HTR-8/SVneo (cell line): Measurements from ENCODE around the gene S100P.
A peak's percentile ranks its signal among the peaks of the same experiment; 100 is the strongest.

ENCODE experiments used
- DNase-seq: peaks from one replicate; pipeline ENCODE4 v3.0.0; 2011; ENCODE audit warnings: low spot score, mixed read lengths; ENCODE audit not compliant: insufficient read length
- FAIRE-seq: peaks from 2 replicates; lab custom pipeline; 2011; peaks lifted over from hg19 to GRCh38; lab: Jason Lieb, UNC

S100P gene

DNA sequence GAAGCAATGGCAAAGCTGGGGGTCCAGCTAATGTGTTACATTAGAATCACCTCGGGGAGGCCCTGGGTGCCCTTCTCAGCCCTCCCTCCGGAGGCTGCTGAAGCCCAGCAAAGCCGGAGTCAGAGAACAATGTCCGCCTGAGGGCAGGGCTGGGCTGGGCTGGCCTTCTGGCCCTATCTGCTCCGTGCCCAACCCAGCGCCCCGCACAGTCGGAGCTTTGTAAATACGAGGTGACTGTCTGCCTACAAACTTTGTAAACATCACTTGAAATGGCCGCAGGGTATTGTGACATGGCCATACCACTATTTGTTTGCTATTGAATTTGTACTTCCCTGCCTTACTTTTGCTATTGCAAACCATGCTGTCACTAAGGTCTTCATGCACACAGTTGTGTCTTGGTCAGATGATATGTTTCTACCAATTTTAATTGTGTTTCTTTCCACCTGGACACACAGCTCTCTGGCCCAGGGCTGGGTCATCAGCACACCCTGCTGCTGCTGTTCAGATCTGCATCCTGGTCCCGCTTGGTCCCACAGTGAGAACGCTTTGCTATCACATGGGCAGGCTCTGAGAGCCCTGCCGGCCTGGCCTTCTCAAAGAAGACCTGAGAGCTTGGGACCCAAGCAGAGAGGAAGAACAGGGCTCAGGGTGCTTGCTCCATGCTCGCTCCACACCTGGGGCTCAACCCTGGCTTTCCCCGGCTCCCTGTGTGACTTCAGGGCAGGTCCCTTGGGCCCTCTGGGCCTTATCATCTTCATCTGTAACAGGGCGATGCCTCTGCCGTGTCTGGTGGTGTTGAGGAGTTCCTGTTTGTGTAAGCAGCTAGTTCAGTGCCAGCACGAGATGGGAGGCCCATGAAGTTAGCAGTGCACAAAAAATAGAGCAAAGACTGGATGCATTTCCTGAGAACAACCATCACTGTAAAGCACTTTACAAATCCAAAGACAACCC, 2.3 kb downstream of the S100P start:
- DNase-seq (no peak), FAIRE-seq (no peak)

DNA sequence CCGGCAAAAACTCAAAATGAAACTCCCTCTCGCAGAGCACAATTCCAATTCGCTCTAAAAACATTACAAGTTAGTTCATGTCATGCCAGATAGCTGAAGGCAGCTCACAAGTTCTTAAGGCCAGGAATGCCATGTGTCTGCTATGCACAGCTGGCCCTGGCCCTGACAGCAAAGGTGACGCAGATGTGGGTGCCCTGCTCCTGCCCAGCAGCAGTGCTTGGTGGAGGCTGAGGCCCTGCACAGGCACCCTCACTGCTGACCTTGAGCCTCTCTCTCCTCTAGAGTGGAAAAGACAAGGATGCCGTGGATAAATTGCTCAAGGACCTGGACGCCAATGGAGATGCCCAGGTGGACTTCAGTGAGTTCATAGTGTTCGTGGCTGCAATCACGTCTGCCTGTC, 2.9 kb downstream of the S100P start:
- DNase-seq = no peak
- FAIRE-seq = no peak

DNA sequence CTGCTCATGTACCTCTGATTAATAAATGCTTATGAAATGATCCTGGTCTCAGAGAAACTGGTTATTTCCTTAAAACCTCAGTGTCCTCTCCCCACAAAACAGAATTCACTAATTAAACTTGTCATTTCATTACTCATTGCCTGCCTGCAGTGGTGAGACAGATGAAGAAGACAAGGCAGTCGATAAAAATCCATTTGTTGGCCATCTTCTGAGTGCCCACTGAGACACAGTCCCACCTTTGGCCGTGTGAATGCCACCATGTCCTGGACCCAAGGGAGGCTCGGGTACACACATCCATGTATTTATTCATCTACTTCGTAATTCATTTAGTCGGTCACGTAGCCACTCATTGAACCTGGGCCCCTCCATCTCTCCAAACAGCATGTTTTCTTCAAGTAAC, 3.5 kb downstream of the S100P start:
- no peak for FAIRE-seq
- no peak for DNase-seq

DNA sequence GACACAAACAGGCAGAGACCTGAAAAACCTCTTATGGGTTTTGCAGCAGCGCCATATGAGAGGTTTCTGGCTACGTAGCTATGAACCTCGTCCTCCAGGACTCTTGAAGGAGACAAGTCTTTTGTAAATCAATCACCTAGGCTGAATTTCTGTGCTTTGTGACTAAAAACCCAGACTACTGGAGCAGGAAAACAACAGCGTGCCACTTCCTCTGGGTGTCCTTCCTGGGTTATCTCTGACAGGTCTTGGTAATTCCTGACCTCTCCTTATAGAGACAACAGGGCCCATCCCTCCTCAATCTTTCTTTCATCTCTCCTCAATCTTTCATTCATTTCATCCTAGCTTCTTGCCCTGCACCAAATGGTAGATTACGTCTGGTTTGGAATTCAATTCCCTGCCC, 5.7 kb downstream of the S100P start:
- DNase-seq = no peak

DNA sequence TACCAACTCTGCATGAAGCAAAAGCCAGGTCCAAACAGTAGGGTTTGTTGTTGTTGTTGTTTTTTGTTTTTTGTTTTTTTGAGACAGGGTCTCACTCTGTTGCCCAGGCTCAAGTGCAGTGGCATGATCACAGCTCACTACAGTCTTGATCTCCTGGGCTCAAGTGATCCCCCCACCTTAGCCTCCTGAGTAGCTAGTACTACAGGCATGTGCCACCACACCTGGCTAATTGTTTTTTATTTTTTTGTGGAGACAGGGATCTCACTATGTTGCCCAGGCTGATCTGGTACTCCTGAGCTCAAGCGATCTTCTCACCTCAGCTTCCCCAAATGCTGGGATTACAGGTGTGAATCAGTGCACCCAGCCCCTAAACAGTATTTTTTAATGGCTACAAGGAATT, 6.2 kb downstream of the S100P start:
- DNase-seq (no peak), FAIRE-seq (no peak)

More for the DNA sequence above, 5.7 kb downstream of the S100P start:
- no peak for FAIRE-seq

DNA sequence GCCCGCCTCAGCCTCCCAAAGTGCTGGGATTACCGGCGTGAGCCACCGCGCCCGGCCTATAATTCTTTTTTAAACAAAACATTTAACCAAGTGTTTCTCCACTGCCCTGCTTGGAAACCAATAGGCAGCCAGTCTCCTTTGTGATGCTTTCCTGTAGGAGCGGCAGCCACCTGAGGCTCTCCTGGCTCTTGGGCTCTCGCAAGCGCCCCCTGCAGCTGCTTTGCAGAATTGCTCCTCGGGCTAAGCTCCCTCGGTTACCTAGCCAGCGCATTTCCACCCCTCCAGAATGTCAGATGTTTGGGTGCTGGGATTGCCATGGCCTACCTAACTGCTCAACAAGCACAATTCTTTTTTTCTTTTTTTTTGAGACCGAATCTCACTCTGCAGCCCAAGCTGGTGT, 7.7 kb downstream of the S100P start:
- FAIRE-seq (no peak), DNase-seq (no peak)

DNA sequence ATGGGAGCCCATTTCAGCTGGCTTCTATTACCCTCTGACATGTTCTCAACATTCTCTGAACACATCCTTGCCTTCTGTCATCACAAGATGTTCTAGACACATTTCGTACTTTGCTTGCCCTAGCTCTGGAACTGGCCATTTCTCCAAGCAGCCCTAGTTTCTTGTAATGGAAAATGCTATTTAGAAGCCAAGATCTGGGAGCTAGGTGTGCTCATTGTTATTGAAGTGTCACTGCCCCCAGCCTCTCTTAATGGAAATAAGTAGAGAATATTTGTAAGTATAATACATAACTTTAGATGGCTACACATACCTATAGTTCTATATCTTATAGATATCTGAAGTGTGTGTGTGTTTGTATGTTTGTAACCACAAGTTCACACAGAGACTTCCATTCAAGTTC, 9.1 kb downstream of the S100P start:
- no peak for DNase-seq
- no peak for FAIRE-seq

DNA sequence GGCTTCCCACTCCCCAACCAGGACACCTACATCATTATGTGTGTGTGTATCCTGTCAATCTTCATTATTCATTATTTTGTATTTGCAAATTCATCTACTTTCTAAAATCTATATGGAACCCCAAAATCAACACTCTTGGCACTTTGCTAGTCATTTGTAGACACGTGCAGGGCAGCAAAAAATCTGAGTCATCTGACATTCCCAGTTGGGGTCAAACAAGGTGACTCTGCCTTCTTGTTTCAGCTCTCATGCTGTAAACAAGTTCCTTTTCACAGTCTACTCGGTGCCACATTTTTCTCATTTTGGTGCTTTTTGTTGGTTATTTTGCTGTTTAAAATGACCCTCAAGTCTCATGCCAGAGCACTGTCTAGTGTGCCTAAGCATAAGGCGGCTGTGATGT, 10.1 kb downstream of the S100P start:
- no peak for FAIRE-seq
- DNase-seq = no peak

DNA sequence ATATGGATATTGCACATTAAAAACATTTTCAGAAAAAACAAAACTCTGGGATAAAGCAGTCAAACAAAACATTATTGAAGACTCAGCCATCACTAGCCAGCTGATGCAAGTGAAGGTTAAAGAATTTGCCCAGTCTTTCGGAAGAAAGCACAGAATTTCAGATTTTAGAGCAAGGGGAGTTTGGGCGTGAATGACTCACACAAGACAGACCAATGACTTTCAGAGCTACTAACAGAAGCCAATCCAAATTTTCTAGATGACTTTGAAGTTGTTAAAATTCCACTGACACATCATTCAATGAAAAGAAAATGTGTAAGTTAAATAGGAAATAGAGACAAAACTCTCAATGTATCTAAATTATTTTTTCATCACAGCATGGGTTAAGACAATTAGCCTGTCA, 12.0 kb downstream of the S100P start:
- DNase-seq (no peak), FAIRE-seq (no peak)

DNA sequence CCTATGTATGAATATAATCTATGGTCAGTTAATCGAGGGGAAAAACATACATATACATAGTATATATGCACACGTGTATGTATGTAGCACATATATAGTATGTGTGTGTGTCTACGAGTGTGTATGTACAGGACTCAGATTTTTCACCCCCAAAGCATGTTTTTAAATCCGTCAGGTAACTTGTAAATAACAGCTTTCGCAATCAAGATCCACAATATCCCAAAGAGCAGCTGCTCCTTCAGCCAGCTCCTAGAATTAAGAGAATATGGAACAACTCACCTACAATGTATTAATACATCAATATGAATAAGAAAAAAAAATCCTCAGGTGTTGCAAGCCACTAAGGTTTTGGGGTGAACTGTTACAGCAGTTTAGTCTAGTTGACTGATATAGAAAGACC, 12.5 kb downstream of the S100P start:
- no peak for DNase-seq

DNA sequence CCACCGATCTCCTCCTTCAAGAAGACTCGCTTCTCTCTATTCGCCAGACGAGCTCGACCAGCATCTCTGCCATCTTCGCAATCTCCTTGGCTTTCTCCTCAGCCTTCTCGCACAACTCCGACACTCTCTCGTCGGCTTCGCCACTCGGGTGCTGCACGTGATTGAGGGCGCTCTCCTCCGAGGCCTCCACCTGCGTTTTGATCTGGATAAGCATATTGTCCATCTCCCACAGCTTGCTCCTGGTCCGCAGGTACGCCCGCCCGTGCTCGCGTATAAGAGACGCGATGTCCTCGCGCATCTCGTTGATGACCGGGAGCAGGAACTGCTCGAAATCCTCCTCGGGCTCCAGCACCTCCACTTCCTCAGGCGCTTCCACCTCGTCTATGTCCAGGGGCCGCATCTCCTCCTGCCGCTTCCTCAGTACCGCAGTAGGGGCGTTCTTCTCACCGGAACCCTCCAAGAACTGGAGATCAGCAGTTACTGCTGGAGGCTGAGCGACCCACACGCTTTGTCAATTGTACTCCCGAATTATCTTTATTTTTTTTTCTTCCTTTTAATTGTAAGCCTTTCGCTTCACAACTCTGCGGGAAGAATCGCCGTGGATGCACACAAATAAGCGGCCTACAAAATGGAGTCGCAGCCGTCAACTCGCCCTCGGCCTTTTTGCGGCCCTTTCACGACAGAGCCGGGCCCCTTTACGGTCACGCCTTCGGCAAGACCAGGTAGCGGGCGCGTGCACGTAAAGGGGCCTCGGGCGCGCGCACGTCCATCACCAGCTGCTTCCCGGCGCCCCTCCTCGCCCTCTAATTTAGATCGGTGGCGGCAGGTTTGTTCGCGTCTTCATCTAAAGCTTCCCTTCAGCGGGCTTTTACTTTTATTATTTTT, 15.8 kb downstream of the S100P start, which contains the start of gene MRFAP1L1:
MRFAP1L1 (minus strand) TSS at position 636 of the 885 bp plus-strand sequence; CDS start at position 400, 236 bp downstream.
- DNase-seq (peak; percentile 91), FAIRE-seq (peak; percentile 83)

More for the DNA sequence above, 12.5 kb downstream of the S100P start:
- FAIRE-seq = no peak

DNA sequence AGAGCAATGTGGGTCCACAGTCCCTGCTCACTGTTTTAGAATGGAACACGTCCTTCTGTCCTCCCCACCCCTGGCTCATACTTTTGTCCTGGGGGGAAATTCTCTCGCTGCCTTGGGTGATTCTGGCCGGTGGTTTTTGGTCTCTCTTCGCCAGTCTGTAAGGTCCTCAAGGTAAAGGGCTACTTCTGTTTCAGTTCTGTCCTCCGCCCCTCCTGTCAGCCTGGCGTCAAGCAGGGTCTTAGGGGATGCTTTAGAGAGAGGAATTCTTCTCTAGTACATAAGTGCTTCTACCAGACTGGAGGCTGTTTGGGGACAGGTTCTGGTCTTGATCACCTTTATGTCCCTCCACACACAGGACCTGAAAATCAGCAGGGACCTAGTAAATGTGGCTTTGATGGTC, 16.6 kb downstream of the S100P start:
- DNase-seq (no peak), FAIRE-seq (no peak)

DNA sequence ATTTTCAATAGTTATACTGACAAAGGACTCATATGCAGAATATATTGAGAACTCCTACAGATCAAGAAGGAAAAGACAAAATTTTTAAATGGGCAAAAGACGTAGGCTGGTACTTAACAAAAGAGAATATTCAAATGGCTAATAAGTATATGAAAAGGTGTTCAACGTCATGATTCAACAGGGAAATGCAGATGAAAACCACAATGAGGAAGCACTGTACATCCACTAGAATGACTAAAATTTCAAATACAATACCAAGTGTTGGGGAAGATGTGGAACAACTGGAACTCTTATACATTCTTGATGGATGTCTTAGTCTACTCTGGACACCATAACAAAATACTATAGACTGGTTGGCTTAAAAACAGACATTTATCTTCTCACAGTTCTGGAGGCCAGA, 17.3 kb downstream of the S100P start:
- FAIRE-seq = no peak
- no peak for DNase-seq

DNA sequence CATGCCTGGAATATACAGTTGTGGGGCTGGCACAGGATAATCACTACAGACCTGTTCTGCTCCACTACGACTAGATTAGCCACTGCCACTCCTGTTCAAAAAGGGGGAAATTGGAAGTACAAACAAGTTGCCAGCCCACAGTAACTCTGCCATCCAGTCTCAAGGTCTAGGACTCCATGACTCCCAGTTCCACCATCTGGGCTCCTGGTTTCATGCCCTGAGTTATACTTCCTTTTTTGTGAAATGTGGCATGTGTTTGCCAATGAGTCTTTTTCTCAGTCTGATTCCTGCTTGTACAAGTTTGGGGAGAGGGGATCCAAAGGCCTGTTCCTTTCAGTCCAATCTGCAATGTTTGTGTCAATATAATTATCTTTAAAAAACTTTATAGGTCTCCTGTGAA, 21.3 kb downstream of the S100P start:
- FAIRE-seq (no peak), DNase-seq (no peak)

DNA sequence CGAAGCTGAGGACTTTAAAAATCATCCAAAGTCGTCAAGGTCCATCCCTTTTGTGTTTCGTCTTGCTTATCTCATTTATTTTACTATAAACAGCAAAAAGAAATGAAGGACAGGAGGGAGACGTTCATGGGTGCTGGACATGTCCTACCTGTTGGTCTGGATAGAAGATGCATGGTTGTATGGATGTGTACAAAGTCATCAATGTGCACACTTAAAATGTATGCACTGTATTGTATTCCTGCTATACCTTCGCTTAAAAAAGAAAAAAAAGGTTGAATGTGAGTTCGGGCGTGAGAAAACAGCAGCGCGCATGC, 22.0 kb downstream of the S100P start:
- FAIRE-seq = no peak
- no peak for DNase-seq

DNA sequence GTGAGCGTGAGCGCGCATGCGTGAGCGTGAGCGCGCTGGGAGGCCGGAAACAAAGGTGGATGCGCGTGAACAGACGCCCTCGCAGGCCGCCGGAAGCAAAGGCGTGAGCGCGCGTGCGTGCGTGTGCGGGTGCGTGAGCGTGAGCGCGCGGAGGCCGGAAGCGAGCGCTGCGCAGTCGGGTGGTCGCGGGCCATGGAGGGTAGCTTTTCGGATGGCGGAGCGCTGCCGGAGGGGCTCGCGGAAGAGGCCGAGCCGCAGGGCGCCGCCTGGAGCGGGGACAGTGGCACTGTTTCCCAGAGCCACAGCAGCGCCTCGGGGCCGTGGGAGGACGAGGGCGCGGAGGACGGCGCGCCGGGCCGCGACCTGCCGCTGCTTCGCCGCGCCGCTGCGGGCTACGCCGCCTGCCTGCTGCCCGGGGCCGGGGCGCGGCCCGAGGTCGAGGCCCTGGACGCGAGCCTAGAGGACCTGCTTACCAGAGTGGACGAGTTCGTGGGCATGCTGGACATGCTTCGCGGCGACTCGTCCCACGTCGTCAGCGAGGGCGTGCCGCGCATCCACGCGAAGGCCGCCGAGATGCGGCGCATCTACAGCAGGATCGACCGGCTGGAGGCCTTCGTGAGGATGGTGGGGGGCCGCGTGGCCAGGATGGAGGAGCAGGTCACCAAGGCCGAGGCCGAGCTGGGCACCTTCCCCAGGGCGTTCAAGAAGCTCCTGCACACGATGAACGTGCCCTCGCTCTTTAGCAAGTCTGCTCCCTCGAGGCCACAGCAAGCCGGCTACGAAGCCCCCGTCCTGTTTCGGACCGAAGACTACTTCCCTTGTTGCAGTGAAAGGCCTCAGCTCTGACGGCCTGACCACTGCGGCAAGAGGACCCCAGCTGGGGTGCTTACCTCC, 22.6 kb downstream of the S100P start, which contains the start of gene BLOC1S4:
BLOC1S4 (plus strand) TSS at position 157 of the 894 bp plus-strand sequence; CDS start at position 193, 36 bp downstream.
- FAIRE-seq (peak; percentile 90), DNase-seq (peak; percentile 89)

DNA sequence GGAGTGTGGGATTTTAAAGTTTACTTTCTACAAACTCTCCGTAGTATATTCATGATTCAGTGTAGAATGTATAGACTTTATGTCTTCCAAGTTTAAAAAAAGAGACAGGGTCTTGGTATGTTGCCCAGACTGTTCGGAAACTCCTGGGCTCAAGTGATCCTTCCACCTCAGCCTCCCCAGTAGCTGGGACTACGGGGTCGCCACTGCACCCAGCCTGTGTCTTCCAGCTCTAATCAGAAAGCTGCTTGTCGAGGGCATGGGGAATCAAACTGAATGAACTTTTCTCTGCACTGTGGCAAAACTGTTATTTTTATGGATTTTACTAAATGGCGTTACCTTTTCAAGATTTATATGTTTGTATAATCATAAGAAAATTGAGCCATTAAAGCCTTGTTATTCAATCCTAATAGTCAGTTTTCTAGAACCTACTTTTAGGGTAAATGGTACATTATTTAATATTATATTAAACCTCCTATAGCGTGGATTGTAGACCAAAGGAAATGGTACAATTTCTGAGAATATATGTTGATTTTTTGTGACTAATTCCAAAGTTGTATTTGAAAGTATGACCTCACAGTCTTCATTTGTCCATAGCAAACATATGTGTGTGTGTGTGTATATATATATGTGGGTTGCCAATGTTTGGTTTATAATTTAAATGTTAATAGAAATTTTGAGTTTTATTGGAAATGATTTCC, 23.4 kb downstream of the S100P start:
- no peak for DNase-seq

DNA sequence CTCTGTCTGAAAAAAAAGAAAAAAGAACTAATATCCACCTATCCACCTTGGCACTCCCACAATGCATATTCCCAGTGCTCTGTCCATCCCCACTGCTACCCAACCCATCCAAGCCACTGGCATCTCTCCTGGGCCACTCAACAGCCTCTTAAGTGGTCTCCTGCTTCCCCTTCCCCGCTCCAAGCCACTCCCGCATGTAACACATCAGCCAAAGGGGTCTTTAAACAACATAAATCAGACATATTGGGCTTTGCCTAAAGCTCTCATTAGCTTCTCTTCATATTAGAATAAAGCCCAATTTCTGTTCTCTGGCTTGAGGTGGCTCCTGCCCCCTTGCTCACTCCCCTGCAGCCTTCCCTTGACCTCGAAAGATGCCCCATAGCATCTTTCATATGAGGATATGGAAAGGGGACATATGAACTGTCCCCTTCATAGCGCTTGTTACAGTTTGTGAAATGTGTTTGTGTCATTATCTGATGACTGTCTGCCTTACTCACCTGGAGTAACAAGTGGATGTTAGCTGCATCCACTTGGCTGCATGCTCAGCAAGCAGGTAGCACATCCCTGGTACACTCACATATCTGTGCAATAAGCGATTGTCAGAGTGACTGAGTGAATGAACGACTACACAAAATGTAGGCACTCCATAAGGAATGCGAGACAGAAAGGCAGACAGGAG, 25.4 kb downstream of the S100P start:
- no peak for DNase-seq
- no peak for FAIRE-seq

More for the DNA sequence above, 23.4 kb downstream of the S100P start:
- FAIRE-seq = no peak
